Right cardiac atrium (tissue), 5 donors: ENCODE results near the gene FAM181B. TPM values are rescaled to one million over a fixed set of nuclear protein-coding genes. Genes with fewer than 3 reads are reported as not detected.

ENCODE experiments used
- ATAC-seq, 2 donors: fragments of 200-7000 bp; cut with Tn5 transposase; one replicate each; pipeline versions ENCODE4 v1.8.0 to v1.9.1; 2020; ENCODE audit warnings: moderate library complexity in 2 of 2, mild to moderate bottlenecking in 1 of 2
- DNase-seq, 3 donors: peaks; one replicate each; pipeline ENCODE4 v3.0.0-alpha.2; 2020
- H3K27ac ChIP-seq: one replicate; pipeline ENCODE4 v1.5.1; 2013; ENCODE audit warnings: mild to moderate bottlenecking, low read length, control low read depth, moderate library complexity
- H3K27me3 ChIP-seq: one replicate; pipeline ENCODE4 v1.6.1; 2013; ENCODE audit not compliant: control insufficient read depth, insufficient read depth
- H3K4me1 ChIP-seq: one replicate; pipeline ENCODE4 v1.6.1; 2013; ENCODE audit warnings: low read length; ENCODE audit not compliant: control insufficient read depth, insufficient read depth
- H3K4me3 ChIP-seq: one replicate; pipeline ENCODE4 v1.5.1; 2013; ENCODE audit warnings: low read length, control low read depth
- H3K9me3 ChIP-seq: one replicate; pipeline ENCODE4 v1.6.1; 2013; ENCODE audit warnings: low read length; ENCODE audit not compliant: control insufficient read depth
- WGBS: extraction: QIAGEN DNeasy Blood & Tissue Kit; methylation state at CpG from one replicate; pipeline ENCODE4 v1.1.7; 2013; 5-methylcytosine and 5-hydroxymethylcytosine counted together
- intact Hi-C, 4 donors: fragments of 100-400 bp; cut with DNase I; formaldehyde crosslinking; loops; one replicate each; pipeline versions ENCODE4 v1.11.0 to v1.14.0; 2022 to 2023
- polyA plus RNA-seq: library from polyadenylated mRNA; stranded (reverse); fragments of 200-250 nt; gene quantifications from one replicate; pipeline ENCODE4 v1.2.3, GENCODE V29; 2013
- total RNA-seq, 4 donors: library from RNA; stranded (reverse); fragmentation: NEBNext Ultra II Directional; extraction: Animal tissue kit (Norgen Biotek cat#: 25700); gene quantifications; one replicate each; pipeline ENCODE4 v1.2.1, GENCODE V29; 2021
- donor health status: healthy with polysubstance abuse.
- donor health status: DM: no; HTN: yes; CAD: no.
- donor health status: DM: no; HTN: no; CAD: no.
- donor health status: DM: no; HTN: yes; CAD: no; lungs with severe emphysema.
- donor health status: DM: yes; HTN: yes; CAD: no.

Gene FAM181B
- total and polyA plus RNA-seq, 5 donors, result 2.4 to 8.4 (median 4.2) TPM

- H3K27ac ChIP-seq, result no peak overlapping the region
- 84% methylated on average over 5 of the region's 5 CpGs for WGBS
- DNase-seq (no peak), ATAC-seq (no peak)
- intact Hi-C loops, result loop anchor here in 1 of 4 donors (10.0 kb wide), 1 partner anchor 1132 kb away; no protein-coding TSS in a partner anchor
- H3K9me3 ChIP-seq, result no peaks in the 10 kb centered on the region
- no peak overlapping the region for H3K4me3 ChIP-seq
- H3K27me3 ChIP-seq, result peaks cover 4% of the 10 kb centered on the region
- no peaks in the 10 kb centered on the region for H3K4me1 ChIP-seq
Observed at GRCh38 chr11:82683029-82683428, 50.6 kb downstream of the FAM181B start.

- no peaks in the 10 kb centered on the region for H3K27me3 ChIP-seq
- WGBS, result 21% methylated on average over 6 of the region's 6 CpGs
- intact Hi-C loops, result loop anchor here in 1 of 4 donors (10.0 kb wide), 1 partner anchor 1133 kb away; no protein-coding TSS in a partner anchor
Observed at GRCh38 chr11:82682003-82682751, 51.5 kb downstream of the FAM181B start.

GRCh38 chr11:82680252-82680651 lies 53.4 kb downstream of the FAM181B start:
- intact Hi-C loops, result loop anchor here in 1 of 4 donors (10.0 kb wide), 1 partner anchor 1135 kb away; no protein-coding TSS in a partner anchor

More at GRCh38 chr11:82682003-82682751, 51.5 kb downstream of the FAM181B start:
- no peak for DNase-seq
- H3K9me3 ChIP-seq, result no peaks in the 10 kb centered on the region
- H3K27ac ChIP-seq, result no peak overlapping the region
- ATAC-seq, result peak; percentile 81 to 85
- H3K4me3 ChIP-seq, result no peak overlapping the region
- no peaks in the 10 kb centered on the region for H3K4me1 ChIP-seq

More at GRCh38 chr11:82680252-82680651, 53.4 kb downstream of the FAM181B start:
- Histone ChIP-seq H3K4me1 (no peaks in the 10 kb centered on the region), H3K27me3 (no peaks in the 10 kb centered on the region), H3K9me3 (no peaks in the 10 kb centered on the region), H3K27ac (no peak overlapping the region), H3K4me3 (no peak overlapping the region)
- no peak for DNase-seq
- ATAC-seq, result no peak
- WGBS, result 79% methylated on average over 1 of the region's 1 CpG

Other genes with a start within 250 kb of the FAM181B start
- 100 to 1,000 TPM in 1 of 4 donors, 10 to 100 TPM in 3; 83.2 to 100 (median 84.9) TPM for gene PRCP, start 166.6 kb upstream of the FAM181B start, total RNA-seq
- gene PRCP, start 166.6 kb upstream of the FAM181B start, polyA plus RNA-seq, result 69.1 TPM
- 1 to 10 TPM in 2 of 4 donors, under 1 TPM in 2; 0.42 to 2.0 (median 1.2) TPM for gene DDIAS, start 167.9 kb upstream of the FAM181B start, total RNA-seq
- gene DDIAS, start 167.9 kb upstream of the FAM181B start, polyA plus RNA-seq, result 0.20 TPM